Mucosa of rectum (tissue), 2 donors: ENCODE measurements around the gene MBD5.

Source experiments
- H3K27ac ChIP-seq, 2 donors: one replicate each; pipeline ENCODE4 v1.7.0; 2013; ENCODE audit warnings: inconsistent platforms in 2 of 2, low read depth in 2 of 2, low read length in 2 of 2
- H3K27me3 ChIP-seq, 2 donors: one replicate each; pipeline ENCODE4 v1.7.0; 2013; ENCODE audit warnings: low read length in 2 of 2; ENCODE audit not compliant: control insufficient read depth in 2 of 2, insufficient read depth in 2 of 2
- H3K36me3 ChIP-seq, 2 donors: one replicate each; pipeline ENCODE4 v1.7.0; 2013; ENCODE audit warnings: low read length in 2 of 2; ENCODE audit not compliant: control insufficient read depth in 2 of 2, insufficient read depth in 2 of 2
- H3K4me1 ChIP-seq, 2 donors: one replicate each; pipeline ENCODE4 v1.7.0; 2013; ENCODE audit warnings: low read length in 2 of 2, mild to moderate bottlenecking in 1 of 2; ENCODE audit not compliant: control insufficient read depth in 2 of 2, insufficient read depth in 2 of 2
- H3K4me3 ChIP-seq, 2 donors: one replicate each; pipeline ENCODE4 v1.7.0; 2013; ENCODE audit warnings: low read length in 2 of 2
- H3K9ac ChIP-seq, 2 donors: one replicate each; pipeline ENCODE4 v1.7.0; 2013; ENCODE audit warnings: low read length in 2 of 2, low read depth in 1 of 2, mild to moderate bottlenecking in 1 of 2
- H3K9me3 ChIP-seq, 2 donors: one replicate each; pipeline ENCODE4 v1.7.0; 2013; ENCODE audit warnings: low read length in 2 of 2; ENCODE audit not compliant: control insufficient read depth in 2 of 2
- donor health status: healthy.
- donor health status: Normal muscosa, but diverticular disease.

Gene MBD5

GRCh38 chr2:148237911-148238310, 217.0 kb downstream of the MBD5 start:
- H3K36me3 ChIP-seq = peaks cover 7 to 12% of the 10 kb centered on the region in 2 donors
- no peak overlapping the region for H3K27ac ChIP-seq
- no peak overlapping the region for H3K4me3 ChIP-seq
- peaks cover 0 to 9% of the 10 kb centered on the region in 2 donors for H3K9me3 ChIP-seq
- H3K27me3 ChIP-seq = no peaks in the 10 kb centered on the region
- H3K9ac ChIP-seq = no peak overlapping the region
- H3K4me1 ChIP-seq = no peaks in the 10 kb centered on the region

- Histone ChIP-seq H3K4me3 (no peak overlapping the region), H3K36me3 (peaks cover 7 to 12% of the 10 kb centered on the region in 2 donors), H3K4me1 (no peaks in the 10 kb centered on the region), H3K27me3 (no peaks in the 10 kb centered on the region), H3K9ac (no peak overlapping the region), H3K9me3 (peaks cover 0 to 9% of the 10 kb centered on the region in 2 donors), H3K27ac (no peak overlapping the region)
Measured at GRCh38 chr2:148238561-148238960, 217.7 kb downstream of the MBD5 start.

DNA sequence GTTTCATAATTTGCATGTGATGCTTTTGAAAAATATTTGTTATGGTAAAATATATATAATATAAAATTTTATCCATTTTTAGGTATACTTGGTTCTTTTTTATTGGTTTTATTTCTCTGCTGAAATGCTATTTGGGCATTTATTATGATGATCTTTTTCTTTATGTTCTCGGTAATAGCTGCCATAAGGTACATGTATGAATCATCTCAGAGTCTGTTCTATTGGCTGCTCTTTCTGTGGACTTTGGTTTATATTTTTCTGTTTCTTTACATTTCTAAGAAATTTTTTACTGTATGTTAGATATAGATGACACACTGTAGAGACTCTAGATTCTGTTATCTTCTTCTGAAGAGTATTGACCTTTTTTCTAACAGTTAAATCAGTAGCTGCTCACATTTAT, 219.9 kb downstream of the MBD5 start:
- Histone ChIP-seq H3K27me3 (no peaks in the 10 kb centered on the region), H3K36me3 (peaks cover 7 to 12% of the 10 kb centered on the region in 2 donors), H3K9me3 (peaks cover 0 to 9% of the 10 kb centered on the region in 2 donors), H3K27ac (no peak overlapping the region), H3K9ac (no peak overlapping the region), H3K4me3 (no peak overlapping the region), H3K4me1 (no peaks in the 10 kb centered on the region)

DNA sequence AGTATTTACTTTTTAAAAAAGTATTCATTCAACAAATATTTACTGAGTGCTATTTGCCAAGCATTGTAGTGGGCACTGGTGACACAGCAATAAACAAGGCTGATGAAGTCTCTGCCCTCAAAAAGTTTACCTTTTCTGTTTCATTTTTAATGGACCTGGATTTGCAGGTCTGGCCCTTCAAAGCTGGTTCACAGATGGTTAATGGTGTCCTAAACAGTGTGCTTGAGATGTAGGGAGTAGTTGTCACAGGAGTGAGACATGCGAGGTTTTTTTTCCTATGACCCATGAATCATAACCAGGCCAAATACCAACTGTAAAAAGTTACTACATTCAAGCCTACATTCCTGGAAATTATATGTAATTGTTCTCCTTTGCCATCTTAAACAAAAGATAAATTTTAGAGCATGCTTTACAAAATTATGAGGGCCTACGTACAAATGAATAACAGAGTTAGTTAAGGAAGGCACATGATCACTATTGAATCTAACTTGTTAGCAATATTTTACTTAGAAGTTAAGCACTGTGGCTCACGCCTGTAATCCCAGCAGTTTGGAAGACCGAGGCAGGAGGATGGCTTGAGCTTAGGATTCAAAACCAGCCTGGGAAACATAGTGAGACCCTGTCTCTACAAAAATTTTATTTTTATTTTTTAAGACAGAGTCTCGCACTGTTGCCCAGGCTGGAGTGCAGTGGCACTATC, 223.9 kb downstream of the MBD5 start:
- no peak overlapping the region for H3K4me3 ChIP-seq
- no peaks in the 10 kb centered on the region for H3K36me3 ChIP-seq
- H3K9ac ChIP-seq = no peak overlapping the region
- no peaks in the 10 kb centered on the region for H3K27me3 ChIP-seq
- H3K9me3 ChIP-seq = no peaks in the 10 kb centered on the region
- no peaks in the 10 kb centered on the region for H3K4me1 ChIP-seq
- H3K27ac ChIP-seq = no peak overlapping the region

DNA sequence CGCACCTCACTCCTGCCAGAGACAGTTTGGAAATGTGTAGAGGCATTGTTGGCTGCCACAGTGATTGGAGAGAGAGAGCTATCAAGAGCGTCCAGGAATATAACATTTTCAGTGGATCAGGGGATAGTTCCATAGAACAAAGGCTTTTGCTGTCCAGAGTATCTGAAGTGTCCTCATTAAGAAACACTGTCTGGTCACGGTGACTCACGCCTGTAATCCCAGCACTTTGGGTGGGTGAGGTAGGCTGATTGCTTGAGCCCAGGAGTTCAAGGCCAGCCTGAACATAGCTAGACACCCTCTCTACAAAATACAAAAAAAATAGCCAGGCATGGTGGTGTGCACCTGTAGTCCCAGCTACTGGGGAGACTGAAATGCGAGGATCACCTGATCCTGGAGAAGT, 231.1 kb downstream of the MBD5 start:
- Histone ChIP-seq H3K9me3 (peaks cover 0 to 7% of the 10 kb centered on the region in 2 donors), H3K27me3 (no peaks in the 10 kb centered on the region), H3K27ac (no peak overlapping the region), H3K36me3 (peaks cover 0 to 13% of the 10 kb centered on the region in 2 donors), H3K4me1 (no peaks in the 10 kb centered on the region), H3K9ac (no peak overlapping the region), H3K4me3 (no peak overlapping the region)

DNA sequence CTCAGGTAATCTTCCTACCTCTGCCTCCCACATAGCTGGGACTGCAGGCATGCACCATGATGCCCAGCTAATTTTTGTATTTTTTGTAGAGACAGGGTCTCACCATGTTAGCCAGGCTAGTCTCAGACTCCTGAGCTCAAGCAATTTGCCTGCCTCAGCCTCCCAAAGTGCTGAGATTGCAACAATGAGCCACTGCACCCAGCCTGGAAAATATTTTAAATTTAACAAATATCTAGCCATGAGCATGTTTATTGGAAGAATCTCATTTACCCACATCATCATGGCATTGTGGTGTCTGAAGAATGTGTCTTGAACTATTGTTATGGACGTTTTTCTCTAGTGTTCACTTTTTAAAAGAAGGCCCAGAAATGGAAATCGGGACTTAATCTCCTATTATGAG, 231.8 kb downstream of the MBD5 start:
- Histone ChIP-seq H3K9me3 (peaks cover 0 to 7% of the 10 kb centered on the region in 2 donors), H3K27me3 (no peaks in the 10 kb centered on the region), H3K4me1 (no peaks in the 10 kb centered on the region), H3K36me3 (peaks cover 0 to 13% of the 10 kb centered on the region in 2 donors), H3K4me3 (no peak overlapping the region), H3K27ac (no peak overlapping the region), H3K9ac (no peak overlapping the region)

- peaks cover 0 to 7% of the 10 kb centered on the region in 2 donors for H3K9me3 ChIP-seq
- peaks cover 0 to 13% of the 10 kb centered on the region in 2 donors for H3K36me3 ChIP-seq
- H3K9ac ChIP-seq = no peak overlapping the region
- no peaks in the 10 kb centered on the region for H3K4me1 ChIP-seq
- no peak overlapping the region for H3K27ac ChIP-seq
- H3K27me3 ChIP-seq = no peaks in the 10 kb centered on the region
- H3K4me3 ChIP-seq = no peak overlapping the region
Measured at GRCh38 chr2:148253685-148254084, 232.8 kb downstream of the MBD5 start.

DNA sequence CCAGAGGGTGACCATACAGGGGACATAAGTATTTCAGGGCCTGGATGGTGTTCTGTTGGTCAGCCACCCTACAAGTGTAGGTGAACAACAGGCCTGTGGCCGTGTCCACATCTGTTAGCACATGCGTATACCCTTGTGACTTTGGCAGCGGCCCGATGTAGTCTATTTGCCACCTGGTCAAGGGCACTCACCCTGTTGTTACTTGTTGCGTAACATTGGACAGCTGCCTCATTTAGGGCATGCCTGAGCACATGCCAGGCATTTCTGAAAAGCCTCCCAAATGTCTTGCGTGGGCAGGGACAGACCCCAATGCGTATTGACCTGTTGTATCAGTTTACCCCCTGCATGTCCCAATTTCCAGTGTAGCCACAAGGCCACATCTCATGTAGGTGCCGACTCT, 235.0 kb downstream of the MBD5 start:
- no peak overlapping the region for H3K9ac ChIP-seq
- no peak overlapping the region for H3K4me3 ChIP-seq
- no peak overlapping the region for H3K27ac ChIP-seq
- H3K9me3 ChIP-seq = peaks cover 0 to 7% of the 10 kb centered on the region in 2 donors
- H3K27me3 ChIP-seq = no peaks in the 10 kb centered on the region
- no peaks in the 10 kb centered on the region for H3K4me1 ChIP-seq
- peaks cover 0 to 13% of the 10 kb centered on the region in 2 donors for H3K36me3 ChIP-seq

GRCh38 chr2:148257276-148257675, 236.4 kb downstream of the MBD5 start:
- Histone ChIP-seq H3K4me1 (no peaks in the 10 kb centered on the region), H3K27me3 (no peaks in the 10 kb centered on the region), H3K27ac (no peak overlapping the region), H3K9me3 (peaks cover 0 to 7% of the 10 kb centered on the region in 2 donors), H3K9ac (no peak overlapping the region), H3K4me3 (no peak overlapping the region), H3K36me3 (peaks cover 0 to 13% of the 10 kb centered on the region in 2 donors)

DNA sequence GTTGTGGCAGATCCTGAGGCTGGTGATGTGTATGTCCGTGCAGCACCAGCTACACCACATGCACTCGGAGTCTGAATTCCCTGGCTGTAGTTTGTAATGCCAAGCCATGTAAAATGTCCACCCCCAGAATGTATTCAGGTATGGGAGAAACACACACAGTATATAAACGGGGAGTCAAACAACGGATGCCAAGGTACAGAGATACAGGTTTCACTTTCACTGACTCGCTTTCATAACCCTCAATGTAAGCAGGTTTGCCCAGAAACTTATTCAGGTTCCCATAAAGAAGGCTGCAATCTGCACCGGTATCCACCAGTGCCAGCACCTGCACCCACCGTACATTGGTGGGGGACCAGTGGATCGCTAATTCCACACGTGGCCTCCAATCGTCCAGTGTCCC, 237.2 kb downstream of the MBD5 start:
- Histone ChIP-seq H3K36me3 (peaks cover 0 to 13% of the 10 kb centered on the region in 2 donors), H3K9me3 (peaks cover 0 to 7% of the 10 kb centered on the region in 2 donors), H3K27ac (no peak overlapping the region), H3K9ac (no peak overlapping the region), H3K4me3 (no peak overlapping the region), H3K4me1 (no peaks in the 10 kb centered on the region), H3K27me3 (no peaks in the 10 kb centered on the region)
